ENCODE results near the gene CRHR2.
A peak's percentile ranks its signal among the peaks of the same experiment; 100 is the strongest.

DNA sequence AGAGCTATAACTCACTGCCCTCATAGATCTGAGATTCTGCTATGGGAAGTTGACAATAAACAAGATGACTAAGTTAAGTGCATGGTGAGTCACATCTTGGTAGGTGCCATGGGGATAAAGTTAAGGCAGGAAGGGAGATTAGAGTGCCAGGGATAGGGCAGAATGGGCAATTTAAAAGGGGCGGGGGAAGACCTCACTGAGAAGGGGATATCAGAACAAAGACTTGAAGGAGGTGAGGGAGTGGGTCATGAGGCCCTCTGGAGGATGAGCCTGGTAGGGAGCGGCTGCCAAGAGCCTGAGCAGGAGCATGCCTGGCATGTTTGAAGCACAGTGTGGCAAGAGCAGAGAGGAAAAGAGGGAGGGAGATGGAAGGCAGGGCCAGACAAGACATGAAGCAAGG, 34.9 kb upstream of the CRHR2 start:
- TF ChIP-seq CTCF (conservative IDR thresholded peaks at IDR 0.05; ENCODE audit: low read depth in 2 of 2) = peak; percentile 55 to 63
- no peak for TF ChIP-seq EZH2phosphoT487 (IDR thresholded peaks at IDR 0.05; ENCODE audit: unreplicated experiment)
- TF ChIP-seq EZH2 (IDR thresholded peaks at IDR 0.05; ENCODE audit: low read depth, unreplicated experiment) = no peak
- no peak for TF ChIP-seq POLR2AphosphoS5 (IDR thresholded peaks at IDR 0.05; ENCODE audit: low read depth)
- TF ChIP-seq, protein P1, sequence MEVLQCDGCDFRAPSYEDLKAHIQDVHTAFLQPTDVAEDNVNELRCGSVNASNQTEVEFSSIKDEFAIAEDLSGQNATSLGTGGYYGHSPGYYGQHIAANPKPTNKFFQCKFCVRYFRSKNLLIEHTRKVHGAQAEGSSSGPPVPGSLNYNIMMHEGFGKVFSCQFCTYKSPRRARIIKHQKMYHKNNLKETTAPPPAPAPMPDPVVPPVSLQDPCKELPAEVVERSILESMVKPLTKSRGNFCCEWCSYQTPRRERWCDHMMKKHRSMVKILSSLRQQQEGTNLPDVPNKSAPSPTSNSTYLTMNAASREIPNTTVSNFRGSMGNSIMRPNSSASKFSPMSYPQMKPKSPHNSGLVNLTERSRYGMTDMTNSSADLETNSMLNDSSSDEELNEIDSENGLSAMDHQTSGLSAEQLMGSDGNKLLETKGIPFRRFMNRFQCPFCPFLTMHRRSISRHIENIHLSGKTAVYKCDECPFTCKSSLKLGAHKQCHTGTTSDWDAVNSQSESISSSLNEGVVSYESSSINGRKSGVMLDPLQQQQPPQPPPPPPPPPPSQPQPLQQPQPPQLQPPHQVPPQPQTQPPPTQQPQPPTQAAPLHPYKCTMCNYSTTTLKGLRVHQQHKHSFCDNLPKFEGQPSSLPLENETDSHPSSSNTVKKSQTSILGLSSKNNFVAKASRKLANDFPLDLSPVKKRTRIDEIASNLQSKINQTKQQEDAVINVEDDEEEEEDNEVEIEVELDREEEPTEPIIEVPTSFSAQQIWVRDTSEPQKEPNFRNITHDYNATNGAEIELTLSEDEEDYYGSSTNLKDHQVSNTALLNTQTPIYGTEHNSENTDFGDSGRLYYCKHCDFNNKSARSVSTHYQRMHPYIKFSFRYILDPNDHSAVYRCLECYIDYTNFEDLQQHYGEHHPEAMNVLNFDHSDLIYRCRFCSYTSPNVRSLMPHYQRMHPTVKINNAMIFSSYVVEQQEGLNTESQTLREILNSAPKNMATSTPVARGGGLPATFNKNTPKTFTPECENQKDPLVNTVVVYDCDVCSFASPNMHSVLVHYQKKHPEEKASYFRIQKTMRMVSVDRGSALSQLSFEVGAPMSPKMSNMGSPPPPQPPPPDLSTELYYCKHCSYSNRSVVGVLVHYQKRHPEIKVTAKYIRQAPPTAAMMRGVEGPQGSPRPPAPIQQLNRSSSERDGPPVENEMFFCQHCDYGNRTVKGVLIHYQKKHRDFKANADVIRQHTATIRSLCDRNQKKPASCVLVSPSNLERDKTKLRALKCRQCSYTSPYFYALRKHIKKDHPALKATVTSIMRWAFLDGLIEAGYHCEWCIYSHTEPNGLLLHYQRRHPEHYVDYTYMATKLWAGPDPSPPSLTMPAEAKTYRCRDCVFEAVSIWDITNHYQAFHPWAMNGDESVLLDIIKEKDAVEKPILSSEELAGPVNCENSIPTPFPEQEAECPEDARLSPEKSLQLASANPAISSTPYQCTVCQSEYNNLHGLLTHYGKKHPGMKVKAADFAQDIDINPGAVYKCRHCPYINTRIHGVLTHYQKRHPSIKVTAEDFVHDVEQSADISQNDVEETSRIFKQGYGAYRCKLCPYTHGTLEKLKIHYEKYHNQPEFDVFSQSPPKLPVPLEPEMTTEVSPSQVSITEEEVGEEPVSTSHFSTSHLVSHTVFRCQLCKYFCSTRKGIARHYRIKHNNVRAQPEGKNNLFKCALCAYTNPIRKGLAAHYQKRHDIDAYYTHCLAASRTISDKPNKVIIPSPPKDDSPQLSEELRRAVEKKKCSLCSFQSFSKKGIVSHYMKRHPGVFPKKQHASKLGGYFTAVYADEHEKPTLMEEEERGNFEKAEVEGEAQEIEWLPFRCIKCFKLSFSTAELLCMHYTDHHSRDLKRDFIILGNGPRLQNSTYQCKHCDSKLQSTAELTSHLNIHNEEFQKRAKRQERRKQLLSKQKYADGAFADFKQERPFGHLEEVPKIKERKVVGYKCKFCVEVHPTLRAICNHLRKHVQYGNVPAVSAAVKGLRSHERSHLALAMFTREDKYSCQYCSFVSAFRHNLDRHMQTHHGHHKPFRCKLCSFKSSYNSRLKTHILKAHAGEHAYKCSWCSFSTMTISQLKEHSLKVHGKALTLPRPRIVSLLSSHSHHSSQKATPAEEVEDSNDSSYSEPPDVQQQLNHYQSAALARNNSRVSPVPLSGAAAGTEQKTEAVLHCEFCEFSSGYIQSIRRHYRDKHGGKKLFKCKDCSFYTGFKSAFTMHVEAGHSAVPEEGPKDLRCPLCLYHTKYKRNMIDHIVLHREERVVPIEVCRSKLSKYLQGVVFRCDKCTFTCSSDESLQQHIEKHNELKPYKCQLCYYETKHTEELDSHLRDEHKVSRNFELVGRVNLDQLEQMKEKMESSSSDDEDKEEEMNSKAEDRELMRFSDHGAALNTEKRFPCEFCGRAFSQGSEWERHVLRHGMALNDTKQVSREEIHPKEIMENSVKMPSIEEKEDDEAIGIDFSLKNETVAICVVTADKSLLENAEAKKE (CRISPR knock-in tag; IDR thresholded peaks at IDR 0.05) = no peak
- TF ChIP-seq, protein P2, sequence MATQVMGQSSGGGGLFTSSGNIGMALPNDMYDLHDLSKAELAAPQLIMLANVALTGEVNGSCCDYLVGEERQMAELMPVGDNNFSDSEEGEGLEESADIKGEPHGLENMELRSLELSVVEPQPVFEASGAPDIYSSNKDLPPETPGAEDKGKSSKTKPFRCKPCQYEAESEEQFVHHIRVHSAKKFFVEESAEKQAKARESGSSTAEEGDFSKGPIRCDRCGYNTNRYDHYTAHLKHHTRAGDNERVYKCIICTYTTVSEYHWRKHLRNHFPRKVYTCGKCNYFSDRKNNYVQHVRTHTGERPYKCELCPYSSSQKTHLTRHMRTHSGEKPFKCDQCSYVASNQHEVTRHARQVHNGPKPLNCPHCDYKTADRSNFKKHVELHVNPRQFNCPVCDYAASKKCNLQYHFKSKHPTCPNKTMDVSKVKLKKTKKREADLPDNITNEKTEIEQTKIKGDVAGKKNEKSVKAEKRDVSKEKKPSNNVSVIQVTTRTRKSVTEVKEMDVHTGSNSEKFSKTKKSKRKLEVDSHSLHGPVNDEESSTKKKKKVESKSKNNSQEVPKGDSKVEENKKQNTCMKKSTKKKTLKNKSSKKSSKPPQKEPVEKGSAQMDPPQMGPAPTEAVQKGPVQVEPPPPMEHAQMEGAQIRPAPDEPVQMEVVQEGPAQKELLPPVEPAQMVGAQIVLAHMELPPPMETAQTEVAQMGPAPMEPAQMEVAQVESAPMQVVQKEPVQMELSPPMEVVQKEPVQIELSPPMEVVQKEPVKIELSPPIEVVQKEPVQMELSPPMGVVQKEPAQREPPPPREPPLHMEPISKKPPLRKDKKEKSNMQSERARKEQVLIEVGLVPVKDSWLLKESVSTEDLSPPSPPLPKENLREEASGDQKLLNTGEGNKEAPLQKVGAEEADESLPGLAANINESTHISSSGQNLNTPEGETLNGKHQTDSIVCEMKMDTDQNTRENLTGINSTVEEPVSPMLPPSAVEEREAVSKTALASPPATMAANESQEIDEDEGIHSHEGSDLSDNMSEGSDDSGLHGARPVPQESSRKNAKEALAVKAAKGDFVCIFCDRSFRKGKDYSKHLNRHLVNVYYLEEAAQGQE (IDR thresholded peaks at IDR 0.05; ENCODE audit: unreplicated experiment) = no peak
- no peak for TF ChIP-seq ETS1 (IDR thresholded peaks at IDR 0.05)
- TF ChIP-seq NANOG (IDR thresholded peaks at IDR 0.05; ENCODE audit: borderline replicate concordance) = no peak
- TF ChIP-seq CREB1 (CRISPR knock-in tag; IDR thresholded peaks at IDR 0.05; ENCODE audit: low read depth) = no peak
- no peak for TF ChIP-seq ZNF114 (CRISPR knock-in tag; IDR thresholded peaks at IDR 0.05)

Measured in GM23338 (cell line).